Measurements from ENCODE around the gene STK33. TPM values are rescaled to one million over a fixed set of nuclear protein-coding genes. Genes with fewer than 3 reads are reported as not detected.

Gene STK33
- total and polyA plus RNA-seq, 2 of the 13 experiments (the other 11 are each of a cell fraction or from before 2014, with no cell fraction given): 2.7 to 12.6 TPM

DNA sequence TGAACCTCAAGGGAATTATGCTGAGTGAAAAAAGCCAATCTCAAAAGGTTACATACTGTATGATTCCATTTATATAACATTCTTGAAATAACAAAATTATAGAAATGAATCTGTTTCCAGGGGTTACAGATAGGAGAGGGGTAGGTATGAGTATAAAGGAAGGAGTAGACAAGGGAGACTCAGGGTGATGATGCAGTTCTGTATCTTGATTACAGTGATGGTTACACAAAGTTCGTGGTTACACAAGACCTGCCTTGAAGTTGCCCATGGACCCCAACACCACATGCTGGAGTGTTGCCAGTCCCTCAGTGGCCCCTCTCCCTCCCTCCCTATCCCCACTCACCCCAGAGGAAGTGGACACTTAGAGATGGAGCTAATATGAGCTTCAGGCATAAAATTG is 20.3 kb downstream of the STK33 start:
- CTCF ChIA-PET (ENCODE audit: low intra/inter-chr PET ratio, low total read pairs): no interaction called here
- Histone ChIP-seq H2AFZ (ENCODE audit: low read length) (no peak overlapping the region), H3K27me3 (ENCODE audit: control insufficient read depth in 1 of 2, insufficient read depth in 2 of 2, low read length in 2 of 2) (no peaks in the 10 kb centered on the region), H3K79me2 (ENCODE audit: insufficient read depth, low read length) (no peaks in the 10 kb centered on the region), H3K27ac (ENCODE audit: extremely low read length, insufficient read depth, low read length) (no peak overlapping the region), H3K36me3 (replicated peaks in 1 of 2; ENCODE audit: control insufficient read depth in 1 of 2, insufficient read depth in 2 of 2, low read length in 2 of 2) (no peaks in the 10 kb centered on the region), H3K9me3 (ENCODE audit: low read length) (no peaks in the 10 kb centered on the region), H4K20me1 (ENCODE audit: insufficient read depth, low read length) (no peaks in the 10 kb centered on the region), H3K4me3 (replicated peaks in 1 of 3; ENCODE audit: insufficient read depth in 1 of 3, low read depth in 2 of 3, low read length in 3 of 3) (no peak overlapping the region), H3K4me2 (ENCODE audit: low read depth, low read length) (no peak overlapping the region), H3K4me1 (ENCODE audit: insufficient read depth, low read length) (no peaks in the 10 kb centered on the region), H3K9ac (ENCODE audit: insufficient read depth, low read depth, low read length) (no peak overlapping the region)
- no peak for ATAC-seq
- BruUV-seq (replicated peaks): no TSS peak
- POLR2A ChIA-PET: no interaction called here
- intact Hi-C loops (cut with micrococcal nuclease; ENCODE audit: unreplicated experiment) (no loop called here), in situ Hi-C loops (cut with HindIII; ENCODE audit: extremely low pct_ligation_motif_present, low pct_unique_long_range_greater_than_20kb) (no loop called here)
- 9% methylated on average over 1 of the region's 1 CpG for WGBS (ENCODE audit: low lambda C conversion rate)
- FAIRE-seq: no peak
- TF ChIP-seq ZHX2 (IDR thresholded peaks at IDR 0.05; ENCODE audit: low read depth): no peak
- no peak for TF ChIP-seq ZHX2 (CRISPR knock-in tag; IDR thresholded peaks at IDR 0.05; ENCODE audit: borderline replicate concordance)
- TF ChIP-seq ZNF10 (CRISPR knock-in tag; IDR thresholded peaks at IDR 0.05; ENCODE audit: borderline replicate concordance, low read depth): no peak
- TF ChIP-seq ZNF770 (CRISPR knock-in tag; IDR thresholded peaks at IDR 0.05): no peak
- TF ChIP-seq, protein P1, sequence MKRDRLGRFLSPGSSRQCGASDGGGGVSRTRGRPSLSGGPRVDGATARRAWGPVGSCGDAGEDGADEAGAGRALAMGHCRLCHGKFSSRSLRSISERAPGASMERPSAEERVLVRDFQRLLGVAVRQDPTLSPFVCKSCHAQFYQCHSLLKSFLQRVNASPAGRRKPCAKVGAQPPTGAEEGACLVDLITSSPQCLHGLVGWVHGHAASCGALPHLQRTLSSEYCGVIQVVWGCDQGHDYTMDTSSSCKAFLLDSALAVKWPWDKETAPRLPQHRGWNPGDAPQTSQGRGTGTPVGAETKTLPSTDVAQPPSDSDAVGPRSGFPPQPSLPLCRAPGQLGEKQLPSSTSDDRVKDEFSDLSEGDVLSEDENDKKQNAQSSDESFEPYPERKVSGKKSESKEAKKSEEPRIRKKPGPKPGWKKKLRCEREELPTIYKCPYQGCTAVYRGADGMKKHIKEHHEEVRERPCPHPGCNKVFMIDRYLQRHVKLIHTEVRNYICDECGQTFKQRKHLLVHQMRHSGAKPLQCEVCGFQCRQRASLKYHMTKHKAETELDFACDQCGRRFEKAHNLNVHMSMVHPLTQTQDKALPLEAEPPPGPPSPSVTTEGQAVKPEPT (CRISPR knock-in tag; IDR thresholded peaks at IDR 0.05; ENCODE audit: low read depth): no peak
- TF ChIP-seq ZNF878 (CRISPR knock-in tag; IDR thresholded peaks at IDR 0.05): no peak
- TF ChIP-seq ZNF709 (CRISPR knock-in tag; IDR thresholded peaks at IDR 0.05): no peak
- no peak for TF ChIP-seq TCF7 (IDR thresholded peaks at IDR 0.05; ENCODE audit: low read depth)
- DNase-seq (ENCODE audit: low spot score): no peak
